H9 (cell line): Measurements from ENCODE around the gene CHCHD10. TPM values are rescaled to one million over a fixed set of nuclear protein-coding genes. Genes with fewer than 3 reads are reported as not detected.
A peak's percentile ranks its signal among the peaks of the same experiment; 100 is the strongest.

Experiments
- DNase-seq: peaks from one replicate; pipeline ENCODE4 v3.0.0-alpha.2; 2017
- H2AFZ ChIP-seq: one replicate; pipeline ENCODE4 v1.6.1; 2013; ENCODE audit warnings: mild to moderate bottlenecking, low read length, control low read depth, moderate library complexity
- H2AK5ac ChIP-seq: 2 replicates; pipeline ENCODE4 v1.6.1; 2013; ENCODE audit warnings: low read length, control low read depth, mixed read lengths; ENCODE audit not compliant: insufficient read length
- H2BK120ac ChIP-seq: one replicate; pipeline ENCODE4 v1.6.1; 2013; ENCODE audit warnings: low read depth, mild to moderate bottlenecking, low read length, control low read depth, inconsistent platforms; ENCODE audit not compliant: poor library complexity, severe bottlenecking
- H2BK12ac ChIP-seq: 2 replicates; pipeline ENCODE4 v1.6.1; 2013; ENCODE audit warnings: low read length, control low read depth, mixed read lengths, low read depth; ENCODE audit not compliant: insufficient read length
- H2BK15ac ChIP-seq: 2 replicates; pipeline ENCODE4 v1.6.1; 2013; ENCODE audit warnings: low read depth, low read length, control low read depth
- H2BK20ac ChIP-seq: one replicate; pipeline ENCODE4 v1.6.1; 2013; ENCODE audit warnings: low read depth, mild to moderate bottlenecking, low read length, control low read depth, inconsistent platforms; ENCODE audit not compliant: poor library complexity, severe bottlenecking
- H2BK5ac ChIP-seq: 2 replicates; pipeline ENCODE4 v1.6.1; 2013; ENCODE audit warnings: low read length, control low read depth, mixed read lengths; ENCODE audit not compliant: insufficient read length
- H3K14ac ChIP-seq: 2 replicates; pipeline ENCODE4 v1.6.1; 2013; ENCODE audit warnings: low read length, control low read depth; ENCODE audit not compliant: insufficient read depth
- H3K18ac ChIP-seq: 2 replicates; pipeline ENCODE4 v1.6.1; 2013; ENCODE audit warnings: low read depth, mild to moderate bottlenecking, mixed read lengths, low read length, control low read depth; ENCODE audit not compliant: insufficient read length
- H3K23ac ChIP-seq: 2 replicates; pipeline ENCODE4 v1.6.1; 2013; ENCODE audit warnings: low read length, control low read depth, mixed read lengths, low read depth; ENCODE audit not compliant: insufficient read length
- H3K23me2 ChIP-seq: 2 replicates; pipeline ENCODE4 v1.6.1; 2013; ENCODE audit warnings: low read depth, mild to moderate bottlenecking, mixed read lengths, low read length, control low read depth; ENCODE audit not compliant: insufficient read length, poor library complexity, severe bottlenecking
- H3K27ac ChIP-seq: 2 replicates; pipeline ENCODE4 v1.5.1; 2013; ENCODE audit warnings: low read length, control low read depth, mixed read lengths, low read depth; ENCODE audit not compliant: insufficient read length
- H3K27me3 ChIP-seq: 2 replicates; pipeline ENCODE4 v1.6.1; 2013; ENCODE audit warnings: low read length, control low read depth, inconsistent platforms; ENCODE audit not compliant: insufficient read depth
- H3K4ac ChIP-seq: 2 replicates; pipeline ENCODE4 v1.6.1; 2013; ENCODE audit warnings: low read depth, mild to moderate bottlenecking, control low read depth, inconsistent platforms, low read length, moderate library complexity
- H3K4me1 ChIP-seq: 2 replicates; pipeline ENCODE4 v1.6.1; 2013; ENCODE audit warnings: low read length, control low read depth, inconsistent platforms; ENCODE audit not compliant: insufficient read depth
- H3K4me2 ChIP-seq: 2 replicates; pipeline ENCODE4 v1.6.1; 2013; ENCODE audit warnings: low read length, control low read depth, mixed read lengths; ENCODE audit not compliant: insufficient read length, insufficient read depth
- H3K56ac ChIP-seq: 2 replicates; pipeline ENCODE4 v1.6.1; 2013; ENCODE audit warnings: low read depth, mild to moderate bottlenecking, mixed read lengths, low read length, control low read depth; ENCODE audit not compliant: insufficient read length
- H3K79me1 ChIP-seq: 2 replicates; pipeline ENCODE4 v1.6.1; 2013; ENCODE audit warnings: low read depth, mild to moderate bottlenecking, moderate library complexity, low read length, control low read depth, inconsistent platforms; ENCODE audit not compliant: insufficient read depth, poor library complexity, severe bottlenecking
- H3K79me2 ChIP-seq: 2 replicates; pipeline ENCODE4 v1.6.1; 2013; ENCODE audit warnings: low read length, control low read depth, inconsistent platforms; ENCODE audit not compliant: insufficient read depth
- H3K9ac ChIP-seq: 2 replicates; pipeline ENCODE4 v1.6.1; 2013; ENCODE audit warnings: low read length, control low read depth, mixed read lengths; ENCODE audit not compliant: insufficient read length; ENCODE audit errors: extremely low read depth
- H3K9me3 ChIP-seq: one replicate; pipeline ENCODE4 v1.6.1; 2013; ENCODE audit warnings: low read depth, low read length, inconsistent platforms; ENCODE audit not compliant: control insufficient read depth
- H3T11ph ChIP-seq: one replicate; pipeline ENCODE4 v1.6.1; 2013; ENCODE audit warnings: mild to moderate bottlenecking, low read length, control low read depth, inconsistent platforms
- H4K20me1 ChIP-seq: one replicate; pipeline ENCODE4 v1.6.1; 2013; ENCODE audit not compliant: control insufficient read depth, insufficient read length, insufficient read depth
- H4K5ac ChIP-seq: 2 replicates; pipeline ENCODE4 v1.6.1; 2013; ENCODE audit warnings: low read depth, mild to moderate bottlenecking, mixed read lengths, low read length, control low read depth; ENCODE audit not compliant: insufficient read length
- H4K8ac ChIP-seq: replicated peaks from 2 replicates; pipeline ENCODE4 v1.6.1; 2013; ENCODE audit warnings: low read length, control low read depth, mixed read lengths, low read depth; ENCODE audit not compliant: insufficient read length
- H4K91ac ChIP-seq: 2 replicates; pipeline ENCODE4 v1.6.1; 2013; ENCODE audit warnings: low read depth, mild to moderate bottlenecking, moderate library complexity, mixed read lengths, low read length, control low read depth; ENCODE audit not compliant: insufficient read length
- H3K27ac Mint-ChIP-seq, 3 experiments: 2 replicates in 2 of 3; 3 replicates in 1 of 3; pipeline ENCODE4 v1.8.0; 2020 to 2021; ENCODE audit warnings: mixed read lengths in 3 of 3, mild to moderate bottlenecking in 1 of 3, moderate library complexity in 1 of 3
- H3K27me3 Mint-ChIP-seq: 2 replicates; pipeline ENCODE4 v1.8.0; 2021; ENCODE audit warnings: low read depth, mild to moderate bottlenecking, moderate library complexity, mixed read lengths
- H3K36me3 Mint-ChIP-seq, 3 experiments: 2 replicates in 2 of 3; 3 replicates in 1 of 3; pipeline ENCODE4 v1.8.0; 2020 to 2021; ENCODE audit warnings: low read depth in 3 of 3, mixed read lengths in 3 of 3; ENCODE audit not compliant: insufficient read depth in 1 of 3
- H3K4me1 Mint-ChIP-seq, 2 experiments: 2 replicates each; pipeline ENCODE4 v1.8.0; 2020; ENCODE audit warnings: mixed read lengths in 2 of 2
- H3K4me3 Mint-ChIP-seq, 2 experiments: 2 replicates in 1 of 2; 3 replicates in 1 of 2; pipeline ENCODE4 v1.8.0; 2020 to 2021; ENCODE audit warnings: mild to moderate bottlenecking in 2 of 2, mixed read lengths in 2 of 2, moderate library complexity in 1 of 2
- H3K9me3 Mint-ChIP-seq, 2 experiments: 2 replicates in 1 of 2; 3 replicates in 1 of 2; pipeline ENCODE4 v1.8.0; 2020; ENCODE audit warnings: mild to moderate bottlenecking in 2 of 2, mixed read lengths in 2 of 2, moderate library complexity in 1 of 2
- WGBS: extraction: QIAGEN DNeasy Blood & Tissue Kit; methylation state at CpG from one replicate; pipeline ENCODE4 v1.1.7; 2013; ENCODE audit warnings: missing lambda C conversion rate, low lambda C conversion rate, mixed read lengths; ENCODE audit not compliant: insufficient read length; ENCODE audit errors: extremely low coverage; 5-methylcytosine and 5-hydroxymethylcytosine counted together
- total RNA-seq: library from RNA; stranded (reverse); gene quantifications from 2 replicates; pipeline ENCODE4 v1.2.1, GENCODE V29; 2021
- TF ChIP-seq, protein P1 (sequence below): fragments of 200-600 bp; sonication (generic); conservative IDR thresholded peaks from 3 replicates; pipeline ENCODE4 v1.8.0; 2021; ENCODE audit warnings: antibody characterized with exemption, mild to moderate bottlenecking

Gene CHCHD10
- total RNA-seq, 1 experiment from 2014 or later = 53.7 TPM

DNA sequence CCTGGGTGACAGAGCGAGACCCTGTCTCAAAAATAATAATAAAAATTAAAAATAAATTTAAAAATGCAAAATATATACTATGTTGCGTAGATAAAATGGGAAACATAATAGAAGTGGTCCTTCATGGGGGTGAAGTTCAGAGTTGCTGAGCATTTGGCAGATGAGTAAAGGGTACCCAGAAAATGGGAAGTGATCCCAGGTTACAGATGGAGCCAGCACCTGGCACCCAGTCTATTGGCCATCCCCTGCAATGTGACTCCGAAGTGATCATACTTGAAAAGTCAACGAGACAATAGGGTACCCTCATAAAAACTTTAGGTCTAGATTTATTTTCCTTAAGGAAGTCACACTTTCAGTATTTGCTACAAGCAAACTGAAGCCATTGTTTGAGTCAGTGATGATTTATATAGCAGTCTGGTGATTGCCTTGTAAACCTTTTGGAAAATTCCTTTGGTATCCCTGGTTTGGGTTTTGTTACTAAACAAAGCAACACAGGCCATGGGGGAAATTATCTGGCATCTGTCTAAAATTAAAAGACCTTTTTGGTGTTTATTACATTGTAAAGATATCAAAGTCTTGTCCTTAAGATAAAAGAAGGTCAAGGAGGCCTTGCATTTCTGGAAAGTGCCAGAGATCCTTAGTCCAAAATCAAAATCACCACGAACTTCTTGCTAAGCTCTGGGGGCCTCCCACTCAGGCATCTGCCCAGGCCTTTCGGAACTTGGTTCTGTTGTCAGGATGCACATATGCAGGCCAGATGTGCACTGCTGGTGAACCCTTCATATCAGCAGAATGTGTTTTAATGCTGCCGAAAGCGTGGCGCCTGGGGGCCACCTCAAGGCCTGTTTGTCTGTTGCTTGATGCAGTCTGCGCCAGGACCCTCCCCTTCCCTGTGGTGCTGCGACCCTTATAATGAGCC lies 23.3 kb upstream of the CHCHD10 start:
- Histone ChIP-seq H2BK120ac (no peak overlapping the region), H2AFZ (no peak overlapping the region), H4K91ac (no peak overlapping the region), H3K4ac (no peak overlapping the region), H3K18ac (no peak overlapping the region), H3K4me2 (no peak overlapping the region), H2BK5ac (no peak overlapping the region), H3K9ac (no peak overlapping the region), H3K27me3 (no peaks in the 10 kb centered on the region; the same call in 1 of the 2 replicates), H3K14ac (no peak overlapping the region), H2AK5ac (no peak overlapping the region), H3K23ac (no peak overlapping the region), H2BK12ac (no peak overlapping the region), H3K79me2 (peaks cover 16% of the 10 kb centered on the region; the same call in 1 of the 2 replicates), H2BK15ac (no peak overlapping the region), H4K8ac (no peak overlapping the region), H4K5ac (no peak overlapping the region), H3K56ac (no peak overlapping the region), H3K23me2 (peaks cover 2% of the 10 kb centered on the region), H3T11ph (no peak overlapping the region), H3K79me1 (no peaks in the 10 kb centered on the region), H2BK20ac (no peak overlapping the region), H3K9me3 (no peaks in the 10 kb centered on the region), H3K27ac (no peak overlapping the region), H3K4me1 (peaks cover 2% of the 10 kb centered on the region; the same call in 1 of the 2 replicates), H4K20me1 (no peaks in the 10 kb centered on the region)
- Mint-ChIP-seq H3K36me3 (peaks cover 22 to 50% (median 45%) of the 10 kb centered on the region in 3 experiments), H3K4me1 (peaks cover 22 to 30% of the 10 kb centered on the region in 2 experiments), H3K27ac (peak overlapping the region in 2 of 3 experiments; percentile 40 to 44; a peak in 2 of 7 replicates), H3K27me3 (no peaks in the 10 kb centered on the region), H3K9me3 (no peaks in the 10 kb centered on the region), H3K4me3 (no peak overlapping the region)
- DNase-seq = no peak
- no CpG with 5 or more reads among the region's 11 CpGs for WGBS
- TF ChIP-seq, protein P1, sequence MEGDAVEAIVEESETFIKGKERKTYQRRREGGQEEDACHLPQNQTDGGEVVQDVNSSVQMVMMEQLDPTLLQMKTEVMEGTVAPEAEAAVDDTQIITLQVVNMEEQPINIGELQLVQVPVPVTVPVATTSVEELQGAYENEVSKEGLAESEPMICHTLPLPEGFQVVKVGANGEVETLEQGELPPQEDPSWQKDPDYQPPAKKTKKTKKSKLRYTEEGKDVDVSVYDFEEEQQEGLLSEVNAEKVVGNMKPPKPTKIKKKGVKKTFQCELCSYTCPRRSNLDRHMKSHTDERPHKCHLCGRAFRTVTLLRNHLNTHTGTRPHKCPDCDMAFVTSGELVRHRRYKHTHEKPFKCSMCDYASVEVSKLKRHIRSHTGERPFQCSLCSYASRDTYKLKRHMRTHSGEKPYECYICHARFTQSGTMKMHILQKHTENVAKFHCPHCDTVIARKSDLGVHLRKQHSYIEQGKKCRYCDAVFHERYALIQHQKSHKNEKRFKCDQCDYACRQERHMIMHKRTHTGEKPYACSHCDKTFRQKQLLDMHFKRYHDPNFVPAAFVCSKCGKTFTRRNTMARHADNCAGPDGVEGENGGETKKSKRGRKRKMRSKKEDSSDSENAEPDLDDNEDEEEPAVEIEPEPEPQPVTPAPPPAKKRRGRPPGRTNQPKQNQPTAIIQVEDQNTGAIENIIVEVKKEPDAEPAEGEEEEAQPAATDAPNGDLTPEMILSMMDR = no peak
